H1 (cell line): ENCODE data around the gene CFAP206. TPM values are rescaled to one million over a fixed set of nuclear protein-coding genes. Genes with fewer than 3 reads are reported as not detected.

Experiments used
- CTCF ChIA-PET: fragments of 300-600 bp; sonication (Branson Sonifier 250); formaldehyde crosslinking; loops from one replicate; lab custom pipeline; 2021; ENCODE audit not compliant: partially characterized antibody; lab: Charles Lee
- POLR2A ChIA-PET: fragments of 300-600 bp; sonication (Branson Sonifier 250); formaldehyde crosslinking; loops from one replicate; lab custom pipeline; 2021; ENCODE audit warnings: inconsistent platforms; ENCODE audit not compliant: partially characterized antibody; lab: Charles Lee
- DNase-seq, 2 experiments: peaks; one replicate each; pipeline versions ENCODE4 v3.0.0 to v3.0.0-alpha.2; 2010 to 2022; ENCODE audit warnings: low spot score in 2 of 2, low read depth in 1 of 2, mixed read lengths in 1 of 2
- FAIRE-seq: peaks from 2 replicates; lab custom pipeline; 2011; peaks lifted over from hg19 to GRCh38; lab: Jason Lieb, UNC
- H2AFZ ChIP-seq: 2 replicates; pipeline ENCODE4 v1.8.1; 2012; ENCODE audit warnings: low read length, inconsistent platforms
- H2AK5ac ChIP-seq: 2 replicates; pipeline ENCODE4 v1.6.1; 2013; ENCODE audit warnings: low read depth, low read length
- H2BK120ac ChIP-seq: replicated peaks from 2 replicates; pipeline ENCODE3; 2013; ENCODE audit warnings: low read depth, low read length, inconsistent platforms
- H2BK12ac ChIP-seq: 2 replicates; pipeline ENCODE4 v1.6.1; 2013; ENCODE audit warnings: low read depth, low read length
- H2BK15ac ChIP-seq: 2 replicates; pipeline ENCODE4 v1.6.1; 2013; ENCODE audit warnings: low read length
- H2BK20ac ChIP-seq: 2 replicates; pipeline ENCODE4 v1.6.1; 2013; ENCODE audit warnings: low read length
- H2BK5ac ChIP-seq: 2 replicates; pipeline ENCODE4 v1.6.1; 2013; ENCODE audit warnings: low read depth, low read length
- H3K14ac ChIP-seq: 2 replicates; pipeline ENCODE4 v1.6.1; 2013; ENCODE audit warnings: inconsistent platforms; ENCODE audit not compliant: insufficient read length
- H3K18ac ChIP-seq: 2 replicates; pipeline ENCODE4 v1.6.1; 2013; ENCODE audit warnings: low read length; ENCODE audit errors: extremely low read depth
- H3K23ac ChIP-seq: 2 replicates; pipeline ENCODE4 v1.6.1; 2013; ENCODE audit warnings: inconsistent platforms; ENCODE audit not compliant: insufficient read length
- H3K23me2 ChIP-seq: 2 replicates; pipeline ENCODE4 v1.6.1; 2013; ENCODE audit warnings: low read depth, low read length
- H3K27ac ChIP-seq: 2 replicates; pipeline ENCODE4 v1.6.1; 2011; ENCODE audit warnings: low read depth, low read length, inconsistent platforms
- H3K27me3 ChIP-seq, 4 experiments: replicated peaks in 1 of 4; 1 replicate in 1 of 4; 2 replicates in 3 of 4; pipeline versions ENCODE4 v1.6.1 to v1.8.1; 2011 to 2013; ENCODE audit warnings: low read length in 3 of 4, mild to moderate bottlenecking in 3 of 4, inconsistent platforms in 2 of 4, mixed read lengths in 2 of 4, moderate library complexity in 1 of 4; ENCODE audit not compliant: control insufficient read depth in 3 of 4, insufficient read depth in 3 of 4; ENCODE audit errors: extremely low read depth in 1 of 4
- H3K36me3 ChIP-seq, 4 experiments: 2 replicates each; pipeline versions ENCODE4 v1.6.1 to v1.8.1; 2011 to 2013; ENCODE audit warnings: mild to moderate bottlenecking in 4 of 4, low read length in 3 of 4, moderate library complexity in 2 of 4, control low read depth in 1 of 4, inconsistent platforms in 1 of 4; ENCODE audit not compliant: insufficient read depth in 4 of 4, control insufficient read depth in 2 of 4
- H3K4ac ChIP-seq: replicated peaks from 2 replicates; pipeline ENCODE3; 2013; ENCODE audit warnings: low read length, low read depth, mixed read lengths, inconsistent platforms; ENCODE audit not compliant: insufficient read length
- H3K4me1 ChIP-seq, 4 experiments: replicated peaks in 1 of 4; 1 replicate in 1 of 4; 2 replicates in 3 of 4; pipeline versions ENCODE4 v1.6.1 to v1.8.1; 2011 to 2013; ENCODE audit warnings: low read length in 3 of 4, inconsistent platforms in 2 of 4, mixed read lengths in 1 of 4; ENCODE audit not compliant: insufficient read depth in 4 of 4, control insufficient read depth in 3 of 4
- H3K4me2 ChIP-seq, 2 experiments: 2 replicates each; pipeline versions ENCODE4 v1.6.1 to v1.8.1; 2011 to 2013; ENCODE audit warnings: low read depth in 2 of 2, low read length in 2 of 2, control low read depth in 1 of 2, inconsistent platforms in 1 of 2, mild to moderate bottlenecking in 1 of 2; ENCODE audit not compliant: insufficient read depth in 1 of 2
- H3K4me3 ChIP-seq, 4 experiments: fragments of 200-600, 300-600 bp in 1 of 4; sonication (generic), shearing (Covaris generic), sonication (Bioruptor Twin) in 1 of 4; 2 replicates each; pipeline versions ENCODE4 v1.5.1 to v1.8.1; 2011 to 2016; ENCODE audit warnings: low read length in 4 of 4, low read depth in 3 of 4, control low read depth in 2 of 4, inconsistent platforms in 2 of 4, mild to moderate bottlenecking in 2 of 4, mixed read lengths in 1 of 4, moderate library complexity in 1 of 4; ENCODE audit not compliant: insufficient read depth in 2 of 4; ENCODE audit errors: extremely low read depth in 1 of 4
- H3K56ac ChIP-seq: replicated peaks from 2 replicates; pipeline ENCODE3; 2013; ENCODE audit warnings: low read depth, mild to moderate bottlenecking, mixed read lengths, low read length, inconsistent platforms; ENCODE audit not compliant: insufficient read length
- H3K79me1 ChIP-seq: 2 replicates; pipeline ENCODE4 v1.6.1; 2013; ENCODE audit warnings: low read depth, low read length, control low read depth
- H3K79me2 ChIP-seq, 2 experiments: 2 replicates each; pipeline versions ENCODE4 v1.6.1 to v1.8.1; 2012 to 2013; ENCODE audit warnings: low read length in 2 of 2, mild to moderate bottlenecking in 2 of 2, inconsistent platforms in 1 of 2; ENCODE audit not compliant: insufficient read depth in 2 of 2, control insufficient read depth in 1 of 2
- H3K9ac ChIP-seq, 4 experiments: replicated peaks in 1 of 4; 1 replicate in 1 of 4; 2 replicates in 3 of 4; pipeline versions ENCODE4 v1.6.1 to v1.8.1; 2011 to 2013; ENCODE audit warnings: low read depth in 3 of 4, low read length in 3 of 4, control low read depth in 2 of 4, mild to moderate bottlenecking in 2 of 4, moderate library complexity in 2 of 4, inconsistent platforms in 1 of 4; ENCODE audit errors: extremely low read depth in 1 of 4
- H3K9me3 ChIP-seq, 2 experiments: 2 replicates each; pipeline versions ENCODE4 v1.6.1 to v1.8.1; 2012 to 2013; ENCODE audit warnings: mild to moderate bottlenecking in 2 of 2, moderate library complexity in 2 of 2, control low read depth in 1 of 2, inconsistent platforms in 1 of 2, low read depth in 1 of 2, low read length in 1 of 2, mixed read lengths in 1 of 2; ENCODE audit not compliant: insufficient read depth in 2 of 2
- H4K20me1 ChIP-seq, 2 experiments: replicated peaks in 1 of 2; 2 replicates each; pipeline versions ENCODE3 to v1.8.1; 2011 to 2013; ENCODE audit warnings: inconsistent platforms in 2 of 2, low read length in 2 of 2, mild to moderate bottlenecking in 1 of 2; ENCODE audit not compliant: insufficient read depth in 2 of 2, control insufficient read depth in 1 of 2
- H4K5ac ChIP-seq: 2 replicates; pipeline ENCODE4 v1.6.1; 2013; ENCODE audit warnings: low read length, low read depth, mixed read lengths, inconsistent platforms; ENCODE audit not compliant: insufficient read length
- H4K8ac ChIP-seq: 2 replicates; pipeline ENCODE4 v1.8.0; 2013; ENCODE audit warnings: mild to moderate bottlenecking, moderate library complexity, low read length, inconsistent platforms; ENCODE audit not compliant: insufficient read depth; ENCODE audit errors: extremely low read depth
- H4K91ac ChIP-seq: replicated peaks from 2 replicates; pipeline ENCODE3; 2013; ENCODE audit warnings: low read length, mixed read lengths, inconsistent platforms; ENCODE audit not compliant: insufficient read length
- CBX8 ChIP-seq: fragments of 300-800, 300-1000 bp; sonication (generic); IDR thresholded peaks from 2 replicates; pipeline ENCODE4 v1.7.1; 2016; ENCODE audit warnings: low read depth, low read length, borderline replicate concordance
- FOSL1 ChIP-seq: IDR thresholded peaks from 2 replicates; pipeline ENCODE4 v1.6.1; 2011; ENCODE audit warnings: mild to moderate bottlenecking, low read depth, low read length, moderate library complexity; ENCODE audit not compliant: insufficient read depth
- GTF2F1 ChIP-seq: IDR thresholded peaks from 2 replicates; pipeline ENCODE4 v1.6.1; 2012; ENCODE audit warnings: low read depth, low read length, improper control_type of control experiment, borderline replicate concordance
- HDAC2 ChIP-seq, 2 experiments: fragments of 300-600 bp in 1 of 2; sonication (generic) in 1 of 2; IDR thresholded peaks; 2 replicates each; pipeline ENCODE4 v1.6.1; 2011 to 2012; ENCODE audit warnings: low read depth in 2 of 2, low read length in 2 of 2, mild to moderate bottlenecking in 2 of 2, moderate library complexity in 2 of 2, borderline replicate concordance in 1 of 2, inconsistent platforms in 1 of 2
- KDM4A ChIP-seq: IDR thresholded peaks from one replicate; pipeline ENCODE4 v1.7.1; 2012; ENCODE audit warnings: low read depth, mild to moderate bottlenecking, moderate library complexity, low read length, inconsistent platforms; ENCODE audit not compliant: severe bottlenecking
- MAFK ChIP-seq: IDR thresholded peaks from 2 replicates; pipeline ENCODE4 v1.6.1; 2012; ENCODE audit warnings: low read depth, mild to moderate bottlenecking, improper control_type of control experiment, low read length
- RBBP5 ChIP-seq: IDR thresholded peaks from 2 replicates; pipeline ENCODE4 v1.7.1; 2012; ENCODE audit warnings: low read depth, mild to moderate bottlenecking, inconsistent platforms, low read length, moderate library complexity, borderline replicate concordance
- RFX5 ChIP-seq: IDR thresholded peaks from 2 replicates; pipeline ENCODE4 v1.6.1; 2011; ENCODE audit warnings: low read depth, low read length, improper control_type of control experiment, borderline replicate concordance
- TAF1 ChIP-seq: IDR thresholded peaks from 2 replicates; pipeline ENCODE4 v1.6.1; 2011; ENCODE audit warnings: mild to moderate bottlenecking, low read depth, low read length
- WGBS, 2 experiments: shearing (Covaris generic) in 1 of 2; methylation state at CpG; one replicate each; pipeline versions ENCODE4 v1.1.6 to v1.1.7; 2013 to 2015; ENCODE audit warnings: low lambda C conversion rate in 2 of 2, mixed read lengths in 2 of 2, inconsistent platforms in 1 of 2, low coverage in 1 of 2, missing lambda C conversion rate in 1 of 2; ENCODE audit not compliant: insufficient replicate concordance in 2 of 2, insufficient coverage in 1 of 2, insufficient read length in 1 of 2; ENCODE audit errors: extremely low coverage in 1 of 2, missing lambda C conversion rate in 1 of 2; 5-methylcytosine and 5-hydroxymethylcytosine counted together
- long read RNA-seq, 2 experiments: library from RNA in 1 of 2; library from capped mRNA in 1 of 2; stranded (forward); transcript quantifications; one replicate each; pipeline ENCODE4 v2.0.0, GENCODE V29; 2021; ENCODE audit warnings: inconsistent platforms in 1 of 2
- polyA minus RNA-seq, 3 experiments: library from RNA; depleted of rRNA, polyadenylated mRNA; stranded (reverse); fragments of >200 nt; gene quantifications; 1 replicate in 2 of 3; 2 replicates in 1 of 3; pipeline ENCODE4 v1.2.3, GENCODE V29; 2011
- polyA plus RNA-seq, 7 experiments: library from polyadenylated mRNA; depleted of rRNA in 3 of 7; stranded (reverse) in 5 of 7; unstranded in 2 of 7; fragments of >200 nt in 5 of 7; fragments of 200-250 nt in 2 of 7; gene quantifications; 1 replicate in 5 of 7; 2 replicates in 1 of 7; 4 replicates in 1 of 7; pipeline versions ENCODE4 v1.2.1 to v1.2.3, GENCODE V29; 2011 to 2013; ENCODE audit warnings: missing spikeins in 2 of 7, mixed read lengths in 2 of 7
- total RNA-seq: library from RNA; stranded (reverse); fragmentation: NEBNext Ultra II Directional; extraction: Animal tissue kit (Norgen Biotek cat#: 25700); gene quantifications from 2 replicates; pipeline ENCODE4 v1.2.1, GENCODE V29; 2021

CFAP206 gene
- total RNA-seq (not detected in 2 replicates), polyA plus RNA-seq (2011; rRNA removed) (not detected in 2 replicates), polyA minus RNA-seq (2011; rRNA and poly(A)+ RNA removed) (not detected in 2 replicates)
- 0.05 TPM for polyA plus RNA-seq (2011; cell fraction: cytosol; rRNA removed)
- not detected for polyA plus RNA-seq (2011; cell fraction: nucleus; rRNA removed)
- not detected in 4 replicates for polyA plus RNA-seq (2012, experiment 1 of 2)
- polyA plus RNA-seq (2012, experiment 2 of 2), result not detected
- 0.04 TPM for polyA plus RNA-seq (2013, experiment 1 of 2)
- polyA plus RNA-seq (2013, experiment 2 of 2), result 0.07 TPM
- not detected for polyA minus RNA-seq (2011; cell fraction: cytosol; rRNA and poly(A)+ RNA removed)
- not detected for polyA minus RNA-seq (2011; cell fraction: nucleus; rRNA and poly(A)+ RNA removed)
- long read RNA-seq, experiment 1, result 0 reads
- long read RNA-seq, experiment 2, result 0 reads

DNA sequence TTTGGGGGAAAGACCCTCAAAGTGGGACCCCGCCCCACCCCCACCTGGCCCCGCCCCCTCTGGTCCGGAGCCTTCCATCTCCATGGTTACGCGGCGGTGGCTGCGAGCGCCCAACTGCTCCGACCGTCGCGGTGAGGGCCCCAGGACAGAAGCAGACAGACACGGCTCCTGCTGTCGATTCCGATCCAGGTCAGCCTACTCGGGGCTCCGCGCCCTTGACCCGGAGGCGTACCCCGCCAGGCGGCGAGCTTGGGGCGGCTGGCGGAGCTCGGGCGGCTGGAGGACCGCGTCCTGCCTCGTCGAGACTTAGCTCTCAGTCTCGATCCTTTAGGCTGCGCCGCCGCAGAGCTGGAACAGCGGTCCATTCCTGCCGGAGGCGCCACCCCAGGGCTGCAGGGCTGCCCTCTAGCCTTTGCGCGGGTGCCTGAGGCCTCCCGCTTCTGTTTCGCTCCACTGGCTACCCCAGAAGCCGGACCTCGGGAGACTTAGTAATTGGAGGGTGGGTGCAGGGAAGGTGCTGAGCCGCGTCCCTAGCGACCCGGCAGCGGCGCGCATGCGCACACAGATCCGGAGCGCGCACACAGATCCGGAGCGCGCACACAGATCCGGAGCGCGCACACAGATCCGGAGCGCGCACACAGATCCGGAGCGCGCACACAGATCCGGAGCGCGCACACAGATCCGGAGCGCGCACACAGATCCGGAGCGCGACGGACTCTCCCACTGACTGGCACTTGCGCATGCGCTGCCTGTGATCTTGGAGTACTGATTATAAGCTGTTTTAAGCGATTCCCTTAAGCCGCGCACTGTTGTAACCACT is at the start of gene CFAP206:
TSS of gene CFAP206 (plus strand) at position 72 of the 820 bp plus-strand sequence. CDS start 1,868 bp downstream, outside the sequence.
- WGBS, 2 experiments, result 1% methylated on average over 75 of the region's 82 CpGs; no CpG with 5 or more reads in 1 of the 2 experiments
- H2BK15ac ChIP-seq, result no peak within 1 kb of the TSS
- no peak within 1 kb of the TSS for H3K56ac ChIP-seq
- no peak within 1 kb of the TSS for H3K23ac ChIP-seq
- no peaks in the 10 kb centered on the region for H4K20me1 ChIP-seq
- H2AFZ ChIP-seq, result peak within 1 kb of the TSS; percentile 100
- H2AK5ac ChIP-seq, result no peak within 1 kb of the TSS
- no peak for FAIRE-seq
- H3K23me2 ChIP-seq, result no peaks in the 10 kb centered on the region; the same call in 1 of the 2 replicates
- peak within 1 kb of the TSS; percentile 31 for H4K5ac ChIP-seq
- H3K4ac ChIP-seq, result no peak within 1 kb of the TSS
- H2BK120ac ChIP-seq, result no peak within 1 kb of the TSS
- H3K36me3 ChIP-seq, result no peaks in the 10 kb centered on the region
- H3K18ac ChIP-seq, result no peak within 1 kb of the TSS; the same call in 1 of the 2 replicates
- no peaks in the 10 kb centered on the region for H3K4me1 ChIP-seq
- no peaks in the 10 kb centered on the region for H3K79me2 ChIP-seq
- H4K8ac ChIP-seq, result peak within 1 kb of the TSS; percentile 79
- H2BK5ac ChIP-seq, result no peak within 1 kb of the TSS; the same call in 1 of the 2 replicates
- H3K4me2 ChIP-seq, result peak within 1 kb of the TSS; percentile 74 to 86
- H3K9ac ChIP-seq, result peak within 1 kb of the TSS; percentile 40 to 90 (median 58)
- H2BK20ac ChIP-seq, result no peak within 1 kb of the TSS
- H3K27ac ChIP-seq, result peak within 1 kb of the TSS; percentile 44; the same call in 1 of the 2 replicates
- ChIA-PET CTCF (interaction anchor here (1.1 to 1.6 kb wide), 3 partner anchors 12 to 28 kb away, joined by 3 to 6 read pairs (median 3); no protein-coding TSS in a partner anchor), POLR2A (interaction anchor here (0.7 to 1.2 kb wide), 3 partner anchors 8 to 218 kb away, joined by 3 to 4 read pairs (median 4); no protein-coding TSS in a partner anchor)
- no peak within 1 kb of the TSS for H3K14ac ChIP-seq
- H3K27me3 ChIP-seq, result no peaks in the 10 kb centered on the region
- no peak within 1 kb of the TSS for H2BK12ac ChIP-seq
- peak within 1 kb of the TSS; percentile 61 to 95 (median 92) for H3K4me3 ChIP-seq
- peak; percentile 56 to 89 for DNase-seq
- no peaks in the 10 kb centered on the region for H3K79me1 ChIP-seq
- H4K91ac ChIP-seq, result peak within 1 kb of the TSS; percentile 18
- no peaks in the 10 kb centered on the region for H3K9me3 ChIP-seq
- TF ChIP-seq TAF1 (peak; percentile 51; the same call in 1 of the 2 replicates), GTF2F1 (no peak), FOSL1 (no peak), KDM4A (peak; percentile 83), CBX8 (no peak), RBBP5 (peak; percentile 37; the same call in 1 of the 2 replicates), RFX5 (no peak), HDAC2 (IDR thresholded peaks at IDR 0.05; ENCODE audit: borderline replicate concordance in 1 of 2, low read depth in 2 of 2, low read length in 2 of 2) (peak; percentile 17 to 99; a peak in 2 of 4 replicates), MAFK (no peak)
